Uterus (tissue), 4 donors: ENCODE measurements around the gene SNURF. TPM values are rescaled to one million over a fixed set of nuclear protein-coding genes. Genes with fewer than 3 reads are reported as not detected.

ENCODE experiments used
- DNase-seq, 2 donors: peaks; one replicate each; pipeline ENCODE4 v3.0.0-alpha.2; 2019 to 2020
- H3K27ac ChIP-seq, 2 donors: fragments of 200-600 bp; sonication (generic); 1 replicate in 1 of 2; 2 replicates in 1 of 2; pipeline ENCODE4 v1.5.1; 2016 to 2018
- H3K27me3 ChIP-seq, 2 donors: fragments of 200-600 bp; sonication (generic); one replicate each; pipeline ENCODE4 v1.5.1; 2018 to 2019; ENCODE audit warnings: control low read depth in 1 of 2
- H3K36me3 ChIP-seq, 2 donors: fragments of 200-600 bp; sonication (generic); one replicate each; pipeline ENCODE4 v1.5.1; 2019; ENCODE audit warnings: control low read depth in 1 of 2
- H3K4me1 ChIP-seq, 2 donors: fragments of 200-600 bp; sonication (generic); one replicate each; pipeline ENCODE4 v1.5.1; 2018 to 2019; ENCODE audit warnings: control low read depth in 1 of 2
- H3K4me3 ChIP-seq, 2 donors: fragments of 200-600 bp; sonication (generic); 1 replicate in 1 of 2; 2 replicates in 1 of 2; pipeline ENCODE4 v1.5.1; 2018 to 2019; ENCODE audit warnings: mild to moderate bottlenecking in 1 of 2
- H3K9me3 ChIP-seq, 2 donors: fragments of 200-600 bp; sonication (generic); one replicate each; pipeline ENCODE4 v1.5.1; 2019; ENCODE audit warnings: control low read depth in 1 of 2
- POLR2A ChIP-seq, 2 donors: fragments of 450-650 bp; IDR thresholded peaks; one replicate each; pipeline ENCODE4 v1.6.1; 2016; ENCODE audit warnings: antibody characterized with exemption in 2 of 2, mild to moderate bottlenecking in 1 of 2, moderate library complexity in 1 of 2
- intact Hi-C: fragments of 100-400 bp; cut with DNase I; formaldehyde crosslinking; loops from one replicate; pipeline ENCODE4 v1.15.1; 2023; ENCODE audit warnings: low total_unique reads
- total RNA-seq, 4 donors: library from RNA; depleted of rRNA in 3 of 4; stranded (reverse); fragments of >200 nt in 3 of 4; gene quantifications; one replicate each; pipeline versions ENCODE4 v1.1.0 to v1.2.4, GENCODE V29; 2014 to 2023
- TF ChIP-seq, protein P1 (sequence below), 4 experiments: fragments of 200-600 bp in 2 of 4; fragments of 450-650 bp in 2 of 4; sonication (generic) in 2 of 4; IDR thresholded peaks; one replicate each; pipeline ENCODE4 v1.5.1; 2016 to 2019; ENCODE audit warnings: antibody characterized with exemption in 4 of 4, mild to moderate bottlenecking in 2 of 4, moderate library complexity in 1 of 4
- donor health status: DM: yes; HTN: yes; CAD: no.

Gene SNURF
- total RNA-seq, 4 donors from 2014 or later, result 1.5 to 23.2 (median 22.0) TPM

DNA sequence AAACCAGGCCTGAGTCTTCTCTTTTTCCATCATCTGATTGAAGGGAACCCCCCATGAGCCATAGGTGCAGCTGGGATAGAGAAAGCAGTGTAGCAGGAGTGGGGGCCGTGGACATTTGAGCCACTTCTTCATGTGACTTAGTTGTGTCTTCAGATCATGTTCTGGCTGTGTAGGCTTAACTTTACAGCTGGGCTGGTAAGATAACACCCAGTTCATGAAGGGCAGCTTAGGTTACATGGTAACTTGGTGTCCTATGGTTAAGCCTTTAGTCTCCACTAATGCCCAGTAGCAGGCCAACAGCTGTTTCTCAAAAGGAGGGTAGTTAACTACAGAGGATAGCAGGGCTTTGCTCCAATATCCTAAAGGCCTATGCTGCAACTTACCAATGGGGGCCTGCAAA, 11.4 kb upstream of the SNURF start:
- Histone ChIP-seq H3K4me1 (no peaks in the 10 kb centered on the region), H3K36me3 (no peaks in the 10 kb centered on the region), H3K27me3 (no peaks in the 10 kb centered on the region), H3K9me3 (no peaks in the 10 kb centered on the region), H3K27ac (no peak overlapping the region), H3K4me3 (no peak overlapping the region)
- TF ChIP-seq, protein P1, sequence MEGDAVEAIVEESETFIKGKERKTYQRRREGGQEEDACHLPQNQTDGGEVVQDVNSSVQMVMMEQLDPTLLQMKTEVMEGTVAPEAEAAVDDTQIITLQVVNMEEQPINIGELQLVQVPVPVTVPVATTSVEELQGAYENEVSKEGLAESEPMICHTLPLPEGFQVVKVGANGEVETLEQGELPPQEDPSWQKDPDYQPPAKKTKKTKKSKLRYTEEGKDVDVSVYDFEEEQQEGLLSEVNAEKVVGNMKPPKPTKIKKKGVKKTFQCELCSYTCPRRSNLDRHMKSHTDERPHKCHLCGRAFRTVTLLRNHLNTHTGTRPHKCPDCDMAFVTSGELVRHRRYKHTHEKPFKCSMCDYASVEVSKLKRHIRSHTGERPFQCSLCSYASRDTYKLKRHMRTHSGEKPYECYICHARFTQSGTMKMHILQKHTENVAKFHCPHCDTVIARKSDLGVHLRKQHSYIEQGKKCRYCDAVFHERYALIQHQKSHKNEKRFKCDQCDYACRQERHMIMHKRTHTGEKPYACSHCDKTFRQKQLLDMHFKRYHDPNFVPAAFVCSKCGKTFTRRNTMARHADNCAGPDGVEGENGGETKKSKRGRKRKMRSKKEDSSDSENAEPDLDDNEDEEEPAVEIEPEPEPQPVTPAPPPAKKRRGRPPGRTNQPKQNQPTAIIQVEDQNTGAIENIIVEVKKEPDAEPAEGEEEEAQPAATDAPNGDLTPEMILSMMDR (IDR thresholded peaks at IDR 0.05), result no peak
- no peak for TF ChIP-seq POLR2A (IDR thresholded peaks at IDR 0.05)
- intact Hi-C loops, result no loop called here
- no peak for DNase-seq

DNA sequence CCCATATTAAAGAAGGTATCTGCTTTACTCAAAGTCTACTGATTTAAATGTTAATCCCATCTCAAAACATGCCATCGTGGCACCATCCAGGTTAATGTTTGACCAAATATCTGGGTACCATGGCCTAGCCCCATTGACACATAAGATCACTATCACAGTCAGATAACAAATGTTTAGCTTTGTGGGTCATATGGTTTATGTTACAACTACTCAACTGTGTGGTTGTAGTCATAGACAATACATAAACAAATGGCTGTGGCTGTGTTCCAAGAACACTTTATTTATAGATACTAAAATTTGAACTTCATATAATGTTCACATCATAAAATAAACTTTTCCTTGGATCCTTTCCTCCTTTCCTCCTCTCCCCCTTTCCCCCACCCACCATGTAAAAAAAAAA, 9.8 kb upstream of the SNURF start:
- Histone ChIP-seq H3K4me3 (no peak overlapping the region), H3K36me3 (no peaks in the 10 kb centered on the region), H3K27me3 (no peaks in the 10 kb centered on the region), H3K4me1 (no peaks in the 10 kb centered on the region), H3K9me3 (no peaks in the 10 kb centered on the region), H3K27ac (no peak overlapping the region)
- TF ChIP-seq, protein P1 (IDR thresholded peaks at IDR 0.05), result no peak
- no peak for TF ChIP-seq POLR2A (IDR thresholded peaks at IDR 0.05)
- intact Hi-C loops, result no loop called here
- no peak for DNase-seq

DNA sequence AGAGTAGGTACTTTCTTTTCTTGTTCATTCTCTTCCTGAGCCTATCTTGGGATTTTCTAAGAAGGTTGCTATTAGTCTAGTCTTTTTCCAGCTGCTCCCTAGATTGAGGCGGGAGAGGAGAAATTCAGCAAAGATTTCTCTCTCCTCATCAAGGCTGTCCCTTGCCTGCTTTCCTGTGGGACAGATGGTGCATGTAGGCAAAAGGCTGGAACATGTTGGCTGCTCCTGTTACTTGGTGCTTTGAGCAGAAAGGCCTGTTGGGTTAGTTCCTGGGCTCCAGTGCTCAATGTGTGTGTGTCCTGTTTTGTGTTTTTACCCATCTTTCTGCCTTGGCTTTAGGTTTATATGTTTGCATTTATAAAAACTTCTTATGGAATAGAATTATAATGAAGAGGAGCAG, 9.1 kb upstream of the SNURF start:
- intact Hi-C loops, result no loop called here
- H3K27ac ChIP-seq, result no peak overlapping the region

DNA sequence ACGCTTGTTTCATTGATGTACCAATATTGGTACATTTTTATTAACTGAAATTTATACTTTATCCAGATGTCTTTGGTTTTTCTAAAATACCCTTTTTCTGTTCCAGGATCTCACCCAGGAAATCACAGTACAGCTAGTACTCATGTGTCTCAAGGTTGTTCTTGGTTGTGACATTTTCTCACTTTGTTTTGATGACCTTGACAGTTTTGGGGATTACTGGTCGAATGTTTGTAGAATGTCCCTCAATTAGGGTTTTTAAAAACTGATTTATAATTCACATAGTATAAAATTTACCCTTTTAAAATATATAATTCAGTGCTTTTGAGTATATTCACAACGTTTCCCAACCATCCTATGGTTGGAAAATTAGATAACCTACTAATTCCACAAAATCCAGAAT, 6.3 kb upstream of the SNURF start:
- Histone ChIP-seq H3K27ac (no peak overlapping the region), H3K27me3 (no peaks in the 10 kb centered on the region), H3K4me1 (no peaks in the 10 kb centered on the region), H3K4me3 (no peak overlapping the region), H3K36me3 (no peaks in the 10 kb centered on the region), H3K9me3 (no peaks in the 10 kb centered on the region)
- DNase-seq, result no peak
- no peak for TF ChIP-seq POLR2A (IDR thresholded peaks at IDR 0.05)
- TF ChIP-seq, protein P1 (IDR thresholded peaks at IDR 0.05), result no peak
- intact Hi-C loops, result no loop called here

More for the DNA sequence above, 9.1 kb upstream of the SNURF start:
- Histone ChIP-seq H3K27me3 (no peaks in the 10 kb centered on the region), H3K9me3 (no peaks in the 10 kb centered on the region), H3K4me3 (no peak overlapping the region), H3K4me1 (no peaks in the 10 kb centered on the region), H3K36me3 (no peaks in the 10 kb centered on the region)
- TF ChIP-seq POLR2A (IDR thresholded peaks at IDR 0.05), result no peak
- DNase-seq, result no peak

DNA sequence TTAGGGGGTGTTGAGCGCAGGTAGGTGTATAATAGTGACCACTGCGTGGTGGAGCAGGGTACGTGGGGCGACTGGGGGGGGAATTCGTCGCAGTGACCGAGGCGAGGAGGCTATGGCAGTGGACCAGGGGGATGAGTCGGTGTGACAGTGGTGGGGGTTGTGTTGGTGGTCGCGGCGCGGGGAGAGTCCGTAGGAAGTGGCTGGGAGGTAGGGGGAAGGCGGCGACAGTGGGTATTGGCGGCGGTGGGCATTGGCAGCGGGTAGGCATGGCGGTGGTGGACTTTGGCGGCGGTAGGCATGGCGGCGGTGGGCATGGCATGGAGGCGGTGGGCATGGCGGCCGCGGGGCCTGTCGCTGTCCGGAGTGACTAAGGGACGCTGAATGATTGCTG, 739 bp downstream of the SNURF start:
- H3K4me1 ChIP-seq, result no peaks in the 10 kb centered on the region
- H3K27ac ChIP-seq, result peak overlapping the region; percentile 84 to 95
- no peak for TF ChIP-seq POLR2A (IDR thresholded peaks at IDR 0.05)
- TF ChIP-seq, protein P1 (IDR thresholded peaks at IDR 0.05), result no peak
- H3K9me3 ChIP-seq, result no peaks in the 10 kb centered on the region
- H3K4me3 ChIP-seq, result peak overlapping the region; percentile 60 to 75
- no peaks in the 10 kb centered on the region for H3K27me3 ChIP-seq
- H3K36me3 ChIP-seq, result no peaks in the 10 kb centered on the region
- peak; percentile 16 to 18 for DNase-seq
- intact Hi-C loops, result no loop called here
